Measurements from ENCODE around the gene REXO5. TPM values are rescaled to one million over a fixed set of nuclear protein-coding genes. Genes with fewer than 3 reads are reported as not detected.

The REXO5 gene
- total and polyA plus RNA-seq, 12 donors: 2.0 to 6.9 (median 4.8) TPM

DNA sequence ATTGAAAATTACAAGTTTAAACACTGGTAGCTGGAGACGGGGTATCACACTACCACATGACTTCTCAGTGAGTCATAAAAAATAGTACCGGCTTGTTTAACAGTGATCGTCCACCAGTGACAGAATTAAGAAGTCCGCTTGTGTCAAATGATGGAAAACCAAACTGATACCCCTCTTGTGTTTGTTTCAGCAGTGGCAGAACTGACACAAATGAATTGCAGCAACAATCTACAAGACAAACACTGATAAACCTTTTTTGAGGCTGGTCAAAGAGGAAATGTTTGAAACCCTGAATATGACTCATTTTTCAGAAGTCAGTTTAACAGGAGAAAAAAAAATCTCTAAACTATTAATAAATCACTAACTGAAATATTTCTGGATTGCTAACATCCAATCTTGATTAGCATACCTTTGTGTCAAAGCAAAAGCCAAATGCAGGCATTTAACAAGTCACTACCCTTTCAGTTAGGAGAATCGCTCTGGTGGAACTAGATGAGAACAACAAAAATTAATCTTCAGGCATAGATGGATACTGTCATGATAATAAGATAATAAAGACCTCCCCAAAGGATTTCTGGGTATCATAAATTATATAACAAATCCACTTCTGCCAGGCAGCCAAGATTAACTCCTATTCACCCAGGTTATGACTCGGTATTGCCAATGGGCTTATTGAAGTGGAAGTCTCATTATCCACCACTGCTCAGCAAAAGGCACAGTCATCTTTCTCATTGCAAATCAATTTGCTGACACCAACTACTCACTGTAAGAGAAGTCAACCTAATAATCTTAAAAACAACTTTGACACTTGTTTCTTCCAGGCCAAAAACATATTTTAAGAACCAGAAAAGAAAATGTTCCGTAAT, 73.1 kb downstream of the REXO5 start:
- intact Hi-C loops (cut with DNase I): no loop called here
- no peaks in the 10 kb centered on the region for H3K9me3 ChIP-seq
- H3K27ac ChIP-seq: peak overlapping the region in 9 of 10 donors; percentile 23 to 78 (median 59)
- peaks cover 5 to 85% (median 58%) of the 10 kb centered on the region in 9 donors for H3K4me1 ChIP-seq
- WGBS, 2 donors: 49 to 55% methylated on average over 7 of the region's 7 CpGs
- H3K4me3 ChIP-seq: peak overlapping the region in 1 of 10 donors; percentile 0
- TF ChIP-seq, protein P1, sequence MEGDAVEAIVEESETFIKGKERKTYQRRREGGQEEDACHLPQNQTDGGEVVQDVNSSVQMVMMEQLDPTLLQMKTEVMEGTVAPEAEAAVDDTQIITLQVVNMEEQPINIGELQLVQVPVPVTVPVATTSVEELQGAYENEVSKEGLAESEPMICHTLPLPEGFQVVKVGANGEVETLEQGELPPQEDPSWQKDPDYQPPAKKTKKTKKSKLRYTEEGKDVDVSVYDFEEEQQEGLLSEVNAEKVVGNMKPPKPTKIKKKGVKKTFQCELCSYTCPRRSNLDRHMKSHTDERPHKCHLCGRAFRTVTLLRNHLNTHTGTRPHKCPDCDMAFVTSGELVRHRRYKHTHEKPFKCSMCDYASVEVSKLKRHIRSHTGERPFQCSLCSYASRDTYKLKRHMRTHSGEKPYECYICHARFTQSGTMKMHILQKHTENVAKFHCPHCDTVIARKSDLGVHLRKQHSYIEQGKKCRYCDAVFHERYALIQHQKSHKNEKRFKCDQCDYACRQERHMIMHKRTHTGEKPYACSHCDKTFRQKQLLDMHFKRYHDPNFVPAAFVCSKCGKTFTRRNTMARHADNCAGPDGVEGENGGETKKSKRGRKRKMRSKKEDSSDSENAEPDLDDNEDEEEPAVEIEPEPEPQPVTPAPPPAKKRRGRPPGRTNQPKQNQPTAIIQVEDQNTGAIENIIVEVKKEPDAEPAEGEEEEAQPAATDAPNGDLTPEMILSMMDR (IDR thresholded peaks at IDR 0.05): no peak
- ATAC-seq: peak in 5 of 8 donors; percentile 48 to 63 (median 57)
- no peak for DNase-seq
- H3K27me3 ChIP-seq: no peaks in the 10 kb centered on the region
- no peaks in the 10 kb centered on the region for H3K36me3 ChIP-seq

DNA sequence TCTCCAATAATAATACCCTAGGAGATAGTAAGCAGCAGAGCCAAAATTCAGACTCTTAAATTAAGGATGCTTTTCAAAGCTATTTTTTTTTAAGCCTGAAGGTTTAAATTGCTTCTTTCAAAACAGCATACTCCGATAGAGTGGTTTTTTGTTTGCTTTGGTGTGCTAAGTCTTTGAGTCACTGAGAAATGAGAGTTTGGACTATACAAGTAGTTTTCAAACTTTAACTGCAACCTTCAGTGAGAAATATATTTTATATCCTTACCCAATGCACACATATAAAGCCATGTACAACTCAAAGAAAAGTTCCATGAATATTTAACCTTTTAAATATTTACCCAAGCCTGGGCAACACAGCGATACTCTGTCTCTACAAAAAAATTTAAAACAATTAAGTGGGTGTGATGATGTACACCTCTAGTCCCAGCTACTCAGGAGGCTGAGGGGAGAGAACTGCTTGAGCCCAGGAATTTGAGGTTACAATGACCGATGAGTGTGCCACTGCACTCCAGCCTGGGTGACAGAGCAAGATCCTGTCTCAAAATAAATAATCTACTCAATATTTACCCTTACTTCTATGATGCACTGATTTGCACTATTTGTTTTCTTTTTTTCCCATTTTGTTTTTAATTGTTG, 74.7 kb downstream of the REXO5 start:
- DNase-seq (no peak), ATAC-seq (no peak)
- H3K36me3 ChIP-seq: peaks cover 0 to 2% (median 0%) of the 10 kb centered on the region in 9 donors
- H3K9me3 ChIP-seq: no peaks in the 10 kb centered on the region
- peaks cover 5 to 83% (median 45%) of the 10 kb centered on the region in 9 donors for H3K4me1 ChIP-seq
- no peak overlapping the region for H3K4me3 ChIP-seq
- TF ChIP-seq, protein P1 (IDR thresholded peaks at IDR 0.05): no peak
- WGBS, 2 donors: 87 to 89% methylated on average over 3 of the region's 3 CpGs
- H3K27me3 ChIP-seq: no peaks in the 10 kb centered on the region
- H3K27ac ChIP-seq: no peak overlapping the region
- intact Hi-C loops (cut with DNase I): no loop called here

DNA sequence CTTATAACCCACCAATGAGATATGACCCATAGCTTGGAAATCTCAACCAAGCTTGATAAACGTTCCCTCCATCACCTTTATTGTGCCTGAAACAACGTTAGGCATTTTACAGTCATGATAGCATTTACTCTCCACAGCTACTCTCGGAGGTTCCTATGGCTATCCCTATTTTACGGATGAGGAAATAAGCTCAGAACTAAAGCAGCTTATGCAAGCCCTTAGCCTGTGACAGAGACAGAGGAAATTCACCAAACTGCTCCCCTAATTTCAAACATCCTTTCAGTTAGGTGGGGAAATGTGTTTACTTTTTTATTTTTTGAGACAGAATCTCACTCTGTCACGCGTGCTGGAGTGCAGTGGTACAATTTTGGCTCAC, 75.2 kb downstream of the REXO5 start:
- Histone ChIP-seq H3K9me3 (no peaks in the 10 kb centered on the region), H3K27ac (peak overlapping the region in 2 of 10 donors; percentile 13 to 22), H3K36me3 (peaks cover 0 to 7% (median 0%) of the 10 kb centered on the region in 9 donors), H3K27me3 (no peaks in the 10 kb centered on the region), H3K4me1 (peaks cover 5 to 88% (median 45%) of the 10 kb centered on the region in 9 donors), H3K4me3 (no peak overlapping the region)
- 76 to 84% methylated on average over 6 of the region's 6 CpGs for WGBS, 2 donors
- TF ChIP-seq, protein P1 (IDR thresholded peaks at IDR 0.05): no peak
- DNase-seq (no peak), ATAC-seq (no peak)
- intact Hi-C loops (cut with DNase I): no loop called here

DNA sequence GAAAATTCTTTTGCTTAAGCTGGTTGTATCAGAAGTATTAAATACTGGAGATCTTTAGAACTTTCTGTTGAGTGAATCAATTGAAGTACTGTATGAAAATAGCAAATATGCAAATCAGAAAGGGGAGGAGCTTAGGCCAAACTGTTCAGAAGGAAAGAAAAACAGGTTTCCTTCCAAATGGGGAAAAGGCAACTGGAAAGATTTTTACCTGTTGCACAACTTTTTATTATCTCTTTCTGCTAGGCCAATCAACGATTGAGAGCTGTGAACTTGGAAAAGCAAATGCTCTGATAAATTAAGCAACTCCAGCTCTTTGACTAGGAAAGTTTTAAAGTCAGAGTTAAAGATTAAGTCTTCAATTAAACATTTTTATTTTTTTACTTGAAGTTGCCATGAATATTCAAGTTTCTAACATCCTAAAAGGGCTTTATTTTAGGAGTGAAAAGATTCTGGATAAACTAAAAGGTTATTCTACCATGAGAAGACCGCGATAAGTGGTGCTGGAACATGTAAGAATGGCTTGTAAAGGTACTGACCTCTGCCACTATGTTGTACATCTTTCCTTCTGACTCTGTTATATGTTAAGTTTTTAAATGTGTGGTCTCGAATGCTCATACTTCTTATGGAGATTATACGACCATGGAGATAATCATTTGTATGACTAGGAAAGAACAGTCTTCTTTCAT, 77.4 kb downstream of the REXO5 start:
- H3K27me3 ChIP-seq: no peaks in the 10 kb centered on the region
- peak overlapping the region in 4 of 10 donors; percentile 1 to 50 (median 37) for H3K27ac ChIP-seq
- ATAC-seq (peak in 1 of 8 donors; percentile 9), DNase-seq (no peak)
- TF ChIP-seq, protein P1 (IDR thresholded peaks at IDR 0.05): no peak
- no peak overlapping the region for H3K4me3 ChIP-seq
- whole genome bisulfite sequencing, 2 donors: 76 to 78% methylated on average over 5 of the region's 5 CpGs
- intact Hi-C loops (cut with DNase I): no loop called here
- peaks cover 0 to 92% (median 48%) of the 10 kb centered on the region in 9 donors for H3K4me1 ChIP-seq
- peaks cover 0 to 25% (median 0%) of the 10 kb centered on the region in 9 donors for H3K36me3 ChIP-seq
- H3K9me3 ChIP-seq: no peaks in the 10 kb centered on the region
